Germinal center (tissue), 1 donor: ENCODE data around the gene MYCBP2.
"Not testable (repeated sequence)": the region's sequence is repeated elsewhere in the genome, so short reads cannot be mapped to it uniquely, and the experiment has no call there.

Source experiments
- DNase-seq: peaks from one replicate; pipeline ENCODE4 v3.0.0; 2012; ENCODE audit warnings: mixed read lengths, low spot score

Gene MYCBP2

GRCh38 chr13:77335543-77335942, 8.6 kb upstream of the MYCBP2 start:
- DNase-seq, result no peak

- DNase-seq, result no peak
These were observed 6.7 kb upstream of the MYCBP2 start for GRCh38 chr13:77333594-77333993.

GRCh38 chr13:77331421-77331820, 4.5 kb upstream of the MYCBP2 start:
- no peak for DNase-seq

GRCh38 chr13:77329911-77330584, 3.2 kb upstream of the MYCBP2 start:
- DNase-seq, result no peak

GRCh38 chr13:77329133-77329910, 2.4 kb upstream of the MYCBP2 start:
- DNase-seq, result peak; percentile 86

GRCh38 chr13:77328819-77329132, 1.9 kb upstream of the MYCBP2 start:
- DNase-seq, result no peak

GRCh38 chr13:77325371-77325980, 1.4 kb downstream of the MYCBP2 start:
- DNase-seq, result peak; percentile 39

GRCh38 chr13:77323858-77324257, 3.0 kb downstream of the MYCBP2 start:
- no peak for DNase-seq

GRCh38 chr13:77319536-77319935, 7.4 kb downstream of the MYCBP2 start:
- no peak for DNase-seq

GRCh38 chr13:77318741-77319140, 8.2 kb downstream of the MYCBP2 start:
- no peak for DNase-seq

GRCh38 chr13:77316430-77316829, 10.5 kb downstream of the MYCBP2 start:
- no peak for DNase-seq

GRCh38 chr13:77315509-77315908, 11.4 kb downstream of the MYCBP2 start:
- DNase-seq, result not testable (repeated sequence)

- DNase-seq, result no peak
These were observed 13.0 kb downstream of the MYCBP2 start for GRCh38 chr13:77313923-77314322.

- no peak for DNase-seq
These were observed 14.6 kb downstream of the MYCBP2 start for GRCh38 chr13:77312311-77312710.

- DNase-seq, result no peak
These were observed 16.2 kb downstream of the MYCBP2 start for GRCh38 chr13:77310579-77311279.

- DNase-seq, result no peak
These were observed 16.7 kb downstream of the MYCBP2 start for GRCh38 chr13:77310161-77310560.

GRCh38 chr13:77309254-77309653, 17.6 kb downstream of the MYCBP2 start:
- no peak for DNase-seq

GRCh38 chr13:77306458-77306857, 20.4 kb downstream of the MYCBP2 start:
- DNase-seq, result no peak

GRCh38 chr13:77305266-77305665, 21.6 kb downstream of the MYCBP2 start:
- DNase-seq, result no peak

- peak; percentile 30 for DNase-seq
These were observed 26.5 kb downstream of the MYCBP2 start for GRCh38 chr13:77300176-77301037.

GRCh38 chr13:77299587-77299986, 27.3 kb downstream of the MYCBP2 start:
- DNase-seq, result no peak

- DNase-seq, result peak; percentile 19
These were observed 28.5 kb downstream of the MYCBP2 start for GRCh38 chr13:77298426-77298825.
